Measurements from ENCODE around the gene TRMT61B. TPM values are rescaled to one million over a fixed set of nuclear protein-coding genes. Genes with fewer than 3 reads are reported as not detected.
A peak's percentile ranks its signal among the peaks of the same experiment; 100 is the strongest.

TRMT61B gene
- total and polyA plus RNA-seq, 2 of the 13 experiments (the other 11 are each of a cell fraction or from before 2014, with no cell fraction given): 19.7 to 23.5 TPM

GRCh38 chr2:28894470-28895188, 24.5 kb upstream of the TRMT61B start, which contains the start of gene WDR43 (continued):
- peak in 1 of 2 experiments; percentile 94; a peak in 2 of 4 replicates for TF ChIP-seq KLF16 (CRISPR knock-in tag; IDR thresholded peaks at IDR 0.05)
- TF ChIP-seq RXRA (CRISPR knock-in tag; IDR thresholded peaks at IDR 0.05): peak; percentile 80
- TF ChIP-seq ZNF136 (CRISPR knock-in tag; IDR thresholded peaks at IDR 0.05; ENCODE audit: low read depth): peak; percentile 97; the same call in 1 of the 2 replicates
- peak; percentile 67 for TF ChIP-seq FOXO1 (CRISPR knock-in tag; IDR thresholded peaks at IDR 0.05)
- TF ChIP-seq SMARCE1 (IDR thresholded peaks at IDR 0.05; ENCODE audit: borderline replicate concordance): no peak
- no peak; the same call in 1 of the 2 replicates for TF ChIP-seq NCOR1 (IDR thresholded peaks at IDR 0.05; ENCODE audit: borderline replicate concordance, low read length)
- TF ChIP-seq ZNF414 (CRISPR knock-in tag; IDR thresholded peaks at IDR 0.05): peak; percentile 70
- TF ChIP-seq ZFY (CRISPR knock-in tag; IDR thresholded peaks at IDR 0.05): peak; percentile 98
- TF ChIP-seq HMGXB4 (CRISPR knock-in tag; IDR thresholded peaks at IDR 0.05; ENCODE audit: borderline replicate concordance in 1 of 2, low read depth in 1 of 2): peak; percentile 80 to 90; a peak in 3 of 4 replicates
- peak; percentile 85 for TF ChIP-seq ZXDC (CRISPR knock-in tag; IDR thresholded peaks at IDR 0.05)
- TF ChIP-seq FOXJ3 (CRISPR knock-in tag; IDR thresholded peaks at IDR 0.05; ENCODE audit: borderline replicate concordance): no peak
- TF ChIP-seq ZNF609 (CRISPR knock-in tag; IDR thresholded peaks at IDR 0.05; ENCODE audit: borderline replicate concordance): no peak
- no peak for TF ChIP-seq BATF2 (CRISPR knock-in tag; IDR thresholded peaks at IDR 0.05)
- TF ChIP-seq ZNF691 (CRISPR knock-in tag; IDR thresholded peaks at IDR 0.05; ENCODE audit: borderline replicate concordance, low read depth): 0 out of 2 replicates have a peak, but pooled peaks have one; percentile 22
- no peak for TF ChIP-seq HMGA1 (CRISPR knock-in tag; conservative IDR thresholded peaks at IDR 0.05)
- TF ChIP-seq TRIM24 (CRISPR knock-in tag; IDR thresholded peaks at IDR 0.05): no peak
